NCI-H1105 treated with DMSO at 0.1 percent for 48 hours (cell line): ENCODE measurements around the gene MASTL.

Experiments
- DNase-seq: peaks from one replicate; lab custom pipeline; 2025; lab: John Stamatoyannopoulos, UW

MASTL gene

DNA sequence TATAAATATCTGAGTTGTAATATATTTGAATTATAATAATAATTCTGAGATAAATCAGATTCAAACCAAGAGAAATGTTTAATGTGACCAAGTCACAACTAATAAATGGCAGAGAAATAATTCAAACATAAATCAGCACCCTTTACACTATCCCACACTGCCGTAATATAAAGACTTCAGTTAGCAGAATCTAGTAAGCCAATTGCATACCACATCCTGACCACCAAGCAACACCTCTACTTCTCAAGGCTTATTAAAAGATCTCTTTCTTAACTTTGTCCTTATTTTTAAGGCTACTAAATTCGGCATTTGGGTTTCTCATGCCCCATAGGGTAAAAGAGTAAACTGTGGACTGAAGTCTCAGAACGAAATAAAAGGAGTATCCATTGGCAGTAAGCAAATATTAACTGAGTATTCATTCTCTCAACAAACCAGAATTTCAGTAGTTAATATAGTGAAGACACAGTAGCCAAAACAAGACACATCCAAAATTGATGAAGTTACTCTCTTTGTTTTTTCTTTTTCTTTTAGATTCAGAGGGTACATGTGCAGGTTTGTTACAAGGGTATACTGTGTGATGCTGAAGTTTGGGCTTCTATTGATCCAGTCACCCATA is 70.6 kb downstream of the MASTL start:
- DNase-seq: no peak

DNA sequence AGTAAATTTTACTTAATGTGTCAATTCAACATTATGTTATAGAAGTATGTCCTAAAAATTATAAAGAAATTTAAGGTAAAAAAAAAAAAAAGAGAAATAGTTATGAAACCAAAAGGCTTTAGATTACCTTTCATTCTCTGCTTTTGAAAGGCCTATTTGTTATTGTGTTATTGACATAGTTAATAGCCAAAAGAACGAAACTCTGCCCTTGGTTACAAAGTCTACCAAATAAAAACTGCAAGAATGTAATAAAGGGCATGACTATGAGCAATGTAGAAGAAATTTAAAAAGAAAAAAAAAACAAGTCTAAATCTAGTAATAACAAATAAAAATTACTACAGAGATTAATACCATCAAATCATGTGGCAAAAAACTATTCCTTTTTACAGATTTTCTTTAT is 74.9 kb downstream of the MASTL start:
- DNase-seq: no peak

DNA sequence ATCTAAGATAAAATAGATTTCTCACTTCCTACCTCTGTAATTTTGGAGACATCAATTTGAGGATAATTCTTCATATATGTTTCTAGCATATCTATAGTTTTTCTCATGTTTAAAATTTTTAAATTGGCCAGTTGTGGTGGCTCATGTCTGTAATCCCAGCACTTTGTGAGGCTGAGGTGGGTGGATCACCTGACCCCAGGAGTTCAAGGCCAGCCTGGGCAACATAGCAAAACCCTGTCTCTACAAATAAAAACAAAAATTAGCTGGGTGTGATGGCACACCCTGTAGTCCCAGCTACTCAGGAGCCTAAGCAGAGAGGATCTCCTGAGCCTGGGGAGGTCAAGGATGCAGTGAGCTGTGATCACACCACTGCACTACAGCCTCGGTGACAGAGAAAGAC is 80.6 kb downstream of the MASTL start:
- DNase-seq: no peak
